Fibroblast of lung (primary cell): Measurements from ENCODE around the gene BACE1. TPM values are rescaled to one million over a fixed set of nuclear protein-coding genes. Genes with fewer than 3 reads are reported as not detected.

Experiments used
- DNase-seq, 2 donors: peaks; one replicate each; pipeline versions ENCODE4 v3.0.0 to v3.0.0-alpha.2; 2010; ENCODE audit warnings: low read depth in 2 of 2
- H2AFZ ChIP-seq: 2 replicates; pipeline ENCODE4 v1.5.1; 2012; ENCODE audit warnings: low read length, control low read depth, inconsistent platforms
- H3K27ac ChIP-seq: 2 replicates; pipeline ENCODE4 v1.5.1; 2011; ENCODE audit warnings: low read length, control low read depth; ENCODE audit not compliant: insufficient read depth
- H3K27me3 ChIP-seq: 2 replicates; pipeline ENCODE4 v1.5.1; 2011; ENCODE audit warnings: mild to moderate bottlenecking, low read length; ENCODE audit not compliant: control insufficient read depth, insufficient read depth
- H3K36me3 ChIP-seq: 2 replicates; pipeline ENCODE4 v1.5.1; 2011; ENCODE audit warnings: low read length; ENCODE audit not compliant: control insufficient read depth, insufficient read depth
- H3K4me1 ChIP-seq: 2 replicates; pipeline ENCODE4 v1.5.1; 2011; ENCODE audit warnings: low read length; ENCODE audit not compliant: control insufficient read depth, insufficient read depth; ENCODE audit errors: extremely low read depth
- H3K4me2 ChIP-seq: 2 replicates; pipeline ENCODE4 v1.5.1; 2011; ENCODE audit warnings: low read length, control low read depth; ENCODE audit not compliant: insufficient read depth; ENCODE audit errors: extremely low read depth
- H3K4me3 ChIP-seq, 4 experiments: fragments of 200-600 bp in 1 of 4; sonication (generic) in 1 of 4; replicated peaks in 1 of 4; 2 replicates each; pipeline ENCODE4 v1.5.1; 2011 to 2016; ENCODE audit warnings: low read length in 4 of 4, low read depth in 3 of 4, mild to moderate bottlenecking in 3 of 4, control low read depth in 2 of 4, inconsistent platforms in 1 of 4, mixed read lengths in 1 of 4; ENCODE audit not compliant: insufficient read depth in 1 of 4; ENCODE audit errors: control extremely low read depth in 1 of 4
- H3K79me2 ChIP-seq: 2 replicates; pipeline ENCODE4 v1.5.1; 2012; ENCODE audit warnings: mild to moderate bottlenecking, low read length, inconsistent platforms; ENCODE audit not compliant: control insufficient read depth, insufficient read depth
- H3K9ac ChIP-seq: 2 replicates; pipeline ENCODE4 v1.5.1; 2011; ENCODE audit warnings: mild to moderate bottlenecking, low read length, control low read depth; ENCODE audit not compliant: insufficient read depth
- H3K9me3 ChIP-seq: 2 replicates; pipeline ENCODE4 v1.5.1; 2012; ENCODE audit warnings: low read depth, low read length; ENCODE audit not compliant: control insufficient read depth, insufficient read depth
- H4K20me1 ChIP-seq: 2 replicates; pipeline ENCODE4 v1.5.1; 2011; ENCODE audit warnings: low read length; ENCODE audit not compliant: control insufficient read depth, insufficient read depth; ENCODE audit errors: extremely low read depth
- CTCF ChIP-seq, 2 donors: IDR thresholded peaks in 1 of 2; conservative IDR thresholded peaks in 1 of 2; 1 replicate in 1 of 2; 2 replicates in 1 of 2; pipeline ENCODE4 v1.5.1; 2011 to 2012; ENCODE audit warnings: low read length in 2 of 2, control low read depth in 1 of 2, inconsistent platforms in 1 of 2, low read depth in 1 of 2, mild to moderate bottlenecking in 1 of 2
- EZH2 ChIP-seq: IDR thresholded peaks from 2 replicates; pipeline ENCODE4 v1.5.1; 2012; ENCODE audit warnings: low read length, control low read depth, mild to moderate bottlenecking; ENCODE audit errors: missing control alignments
- polyA plus RNA-seq, 2 donors: library from polyadenylated mRNA; depleted of rRNA in 1 of 2; stranded (reverse) in 1 of 2; unstranded in 1 of 2; fragments of >200 nt; gene quantifications; 2 replicates each; pipeline ENCODE4 v1.2.1, GENCODE V29; 2011 to 2012; ENCODE audit warnings: missing spikeins in 1 of 2
- total RNA-seq: library from RNA; depleted of rRNA; stranded (reverse); fragments of >200 nt; gene quantifications from 2 replicates; pipeline ENCODE4 v1.2.1, GENCODE V29; 2014

Gene BACE1
- total and polyA plus RNA-seq, 2 donors (not counting 1 experiment from before 2014, with no cell fraction given): 23.1 to 62.7 TPM

DNA sequence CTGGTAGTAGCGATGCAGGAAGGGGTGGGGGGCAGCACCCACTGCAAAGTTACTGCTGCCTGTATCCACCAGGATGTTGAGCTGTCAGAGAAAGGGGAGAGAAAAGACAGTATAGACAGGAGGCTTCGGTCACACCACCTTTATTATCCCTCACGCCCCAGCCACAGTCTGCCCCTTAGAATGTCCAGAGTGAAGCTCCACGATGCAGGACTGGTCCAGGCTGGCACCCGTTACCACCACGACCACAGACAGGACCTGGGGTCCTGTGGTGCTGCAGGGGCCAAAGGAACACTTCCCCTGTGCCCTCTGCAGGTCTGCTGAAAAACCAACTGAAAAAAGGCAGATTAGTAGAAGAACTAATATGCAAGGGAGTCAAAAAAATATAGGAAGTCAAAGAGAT, 19.2 kb downstream of the BACE1 start:
- Histone ChIP-seq H3K9me3 (no peaks in the 10 kb centered on the region), H4K20me1 (no peaks in the 10 kb centered on the region), H3K27ac (no peak overlapping the region), H3K27me3 (no peaks in the 10 kb centered on the region), H2AFZ (no peak overlapping the region), H3K4me2 (no peak overlapping the region), H3K36me3 (peaks cover 7% of the 10 kb centered on the region), H3K4me3 (no peak overlapping the region), H3K9ac (no peak overlapping the region), H3K79me2 (no peaks in the 10 kb centered on the region), H3K4me1 (peaks cover 14% of the 10 kb centered on the region)
- DNase-seq: no peak
- TF ChIP-seq CTCF (conservative IDR thresholded peaks at IDR 0.05 in 1 of 2, IDR thresholded peaks at IDR 0.05 in 1 of 2; ENCODE audit: low read depth in 1 of 2, low read length in 2 of 2) (no peak), EZH2 (no peak)

GRCh38 chr11:117295438-117296137, 20.5 kb downstream of the BACE1 start:
- H3K36me3 ChIP-seq: peaks cover 11% of the 10 kb centered on the region
- H3K4me2 ChIP-seq: no peak overlapping the region
- no peaks in the 10 kb centered on the region for H3K79me2 ChIP-seq
- H3K4me3 ChIP-seq: no peak overlapping the region
- H3K27me3 ChIP-seq: no peaks in the 10 kb centered on the region
- H3K9me3 ChIP-seq: no peaks in the 10 kb centered on the region
- H3K9ac ChIP-seq: no peak overlapping the region
- no peak overlapping the region for H3K27ac ChIP-seq
- H2AFZ ChIP-seq: no peak overlapping the region
- no peak for TF ChIP-seq CTCF (conservative IDR thresholded peaks at IDR 0.05 in 1 of 2, IDR thresholded peaks at IDR 0.05 in 1 of 2; ENCODE audit: low read depth in 1 of 2, low read length in 2 of 2)
- no peak for TF ChIP-seq EZH2
- no peaks in the 10 kb centered on the region for H4K20me1 ChIP-seq
- DNase-seq: no peak
- peaks cover 8% of the 10 kb centered on the region for H3K4me1 ChIP-seq

DNA sequence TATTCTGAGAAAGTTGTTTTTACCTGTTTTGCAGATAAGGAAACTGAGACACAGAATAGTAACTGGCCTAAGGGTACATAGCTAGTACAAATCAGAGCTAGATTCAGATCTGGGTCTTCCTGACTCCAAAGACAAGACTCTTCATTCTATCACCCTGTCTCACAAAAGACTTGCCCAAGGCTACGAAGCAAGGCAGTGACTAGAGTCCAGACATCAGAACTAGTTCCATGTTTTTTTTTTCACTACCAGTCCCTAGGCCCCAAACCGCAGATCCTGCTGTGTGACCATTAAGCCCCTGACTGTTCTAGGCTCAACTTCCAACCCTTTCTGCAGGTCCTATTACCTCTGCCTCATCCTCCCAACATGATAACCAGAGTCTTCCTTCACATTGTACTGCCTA, 23.4 kb downstream of the BACE1 start:
- H3K4me3 ChIP-seq: no peak overlapping the region
- no peaks in the 10 kb centered on the region for H3K79me2 ChIP-seq
- H3K9me3 ChIP-seq: no peaks in the 10 kb centered on the region
- no peak overlapping the region for H2AFZ ChIP-seq
- H3K36me3 ChIP-seq: peaks cover 19% of the 10 kb centered on the region
- H3K4me2 ChIP-seq: no peak overlapping the region
- no peak overlapping the region for H3K9ac ChIP-seq
- no peak for TF ChIP-seq EZH2
- no peak for TF ChIP-seq CTCF (conservative IDR thresholded peaks at IDR 0.05 in 1 of 2, IDR thresholded peaks at IDR 0.05 in 1 of 2; ENCODE audit: low read depth in 1 of 2, low read length in 2 of 2)
- H3K27ac ChIP-seq: no peak overlapping the region
- H3K4me1 ChIP-seq: no peaks in the 10 kb centered on the region
- no peaks in the 10 kb centered on the region for H4K20me1 ChIP-seq
- H3K27me3 ChIP-seq: no peaks in the 10 kb centered on the region
- no peak for DNase-seq
